ENCODE measurements around the gene SUGP1.
"Not testable (repeated sequence)": the region's sequence is repeated elsewhere in the genome, so short reads cannot be mapped to it uniquely, and the experiment has no call there.

The SUGP1 gene

DNA sequence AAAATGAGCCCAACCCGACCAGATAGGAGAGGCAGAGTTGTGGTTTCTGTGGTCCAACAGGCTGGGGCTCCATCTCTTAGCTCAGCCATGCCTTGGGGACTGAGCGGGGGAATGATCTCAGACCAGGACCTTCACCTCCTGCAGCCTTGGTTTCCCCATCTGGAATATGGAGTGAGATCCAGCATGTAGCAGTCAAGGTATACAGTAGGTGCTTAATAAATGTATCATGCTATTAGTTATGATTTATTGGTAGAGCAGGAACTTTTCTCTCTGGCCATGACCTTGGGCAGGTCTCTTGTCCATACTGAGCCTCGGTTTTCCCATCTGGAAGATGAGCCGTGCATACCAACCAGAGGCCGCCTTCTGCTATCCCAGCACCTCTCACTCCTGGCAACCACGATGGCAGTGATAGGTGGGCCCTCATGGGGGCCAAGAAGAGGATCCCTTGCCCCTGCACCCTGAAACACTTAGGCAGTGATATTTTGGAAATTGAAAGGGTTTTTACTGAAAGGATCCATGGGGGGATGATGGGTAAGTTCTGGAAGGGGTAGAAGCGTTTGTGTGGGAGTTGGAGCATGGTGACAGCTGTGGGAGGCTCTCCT lies 56.3 kb downstream of the SUGP1 start:
- no peak for DNase-seq (ENCODE audit: low spot score)

GRCh38 chr19:19262190-19263057 lies 57.9 kb downstream of the SUGP1 start:
- peak; percentile 81 for DNase-seq (ENCODE audit: low spot score)

DNA sequence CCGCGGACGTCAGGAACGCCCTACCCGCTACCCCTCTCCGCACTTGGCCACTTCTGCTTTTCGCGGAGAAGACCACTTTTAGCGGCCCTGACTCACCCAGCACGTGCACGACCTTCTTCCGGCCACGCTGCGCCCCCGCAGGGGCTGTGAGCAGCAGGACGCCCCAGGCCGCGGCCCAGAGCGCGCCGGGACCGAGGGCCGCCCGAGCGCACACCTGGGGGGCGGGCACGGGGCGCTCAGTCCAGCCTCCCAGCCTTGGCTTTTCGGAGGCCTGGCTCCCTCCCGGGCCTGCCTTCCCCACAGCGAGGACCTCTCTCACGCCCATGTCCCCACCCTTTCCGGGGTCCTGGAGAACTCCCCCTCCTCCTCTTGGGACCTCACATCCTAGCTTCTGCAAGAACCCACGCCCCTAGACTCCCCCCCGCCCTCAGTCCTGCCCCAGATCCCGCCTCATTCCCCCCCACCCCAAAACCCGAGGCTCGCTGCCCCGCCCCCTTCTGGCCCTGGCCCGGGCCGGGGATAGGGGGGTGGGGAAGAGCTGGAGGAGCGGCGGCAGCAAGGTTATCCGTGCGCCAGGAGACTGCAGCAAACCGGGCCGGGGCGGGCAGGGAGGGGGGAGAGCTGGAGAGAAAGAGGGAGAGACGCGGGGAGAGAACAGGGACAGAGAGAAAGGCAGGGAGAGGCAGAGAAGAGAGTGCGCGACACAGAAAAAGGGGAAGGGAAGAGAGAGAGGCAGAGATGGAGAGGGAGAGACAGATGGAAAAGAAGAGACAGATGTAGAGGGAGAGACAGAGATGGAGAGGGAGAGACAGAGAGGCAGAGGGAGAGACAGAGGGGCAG lies 58.7 kb downstream of the SUGP1 start:
- DNase-seq (ENCODE audit: low spot score): peak; percentile 87

GRCh38 chr19:19260417-19261214 lies 59.7 kb downstream of the SUGP1 start:
- DNase-seq (ENCODE audit: low spot score): no peak

DNA sequence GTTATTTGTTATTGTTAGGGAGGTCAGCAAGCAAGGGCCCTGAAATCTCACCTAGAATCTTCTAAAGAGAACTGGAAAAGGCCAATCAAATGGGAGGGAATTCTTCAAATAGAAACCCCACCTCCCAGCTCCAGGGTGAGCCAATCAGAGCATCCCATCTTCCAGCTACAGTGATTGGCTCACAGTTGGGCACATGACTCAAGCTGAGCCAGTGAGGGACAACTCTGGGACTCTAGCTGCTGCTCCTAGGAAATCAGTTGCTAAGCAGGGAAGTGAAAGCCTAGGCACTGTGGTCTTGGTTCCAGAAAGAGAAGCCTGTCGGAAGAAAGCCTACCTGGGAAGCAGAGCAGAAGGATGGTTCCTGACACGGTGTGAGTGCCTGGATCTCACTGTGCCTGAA lies 60.6 kb downstream of the SUGP1 start:
- peak; percentile 83 for DNase-seq (ENCODE audit: low spot score)

DNA sequence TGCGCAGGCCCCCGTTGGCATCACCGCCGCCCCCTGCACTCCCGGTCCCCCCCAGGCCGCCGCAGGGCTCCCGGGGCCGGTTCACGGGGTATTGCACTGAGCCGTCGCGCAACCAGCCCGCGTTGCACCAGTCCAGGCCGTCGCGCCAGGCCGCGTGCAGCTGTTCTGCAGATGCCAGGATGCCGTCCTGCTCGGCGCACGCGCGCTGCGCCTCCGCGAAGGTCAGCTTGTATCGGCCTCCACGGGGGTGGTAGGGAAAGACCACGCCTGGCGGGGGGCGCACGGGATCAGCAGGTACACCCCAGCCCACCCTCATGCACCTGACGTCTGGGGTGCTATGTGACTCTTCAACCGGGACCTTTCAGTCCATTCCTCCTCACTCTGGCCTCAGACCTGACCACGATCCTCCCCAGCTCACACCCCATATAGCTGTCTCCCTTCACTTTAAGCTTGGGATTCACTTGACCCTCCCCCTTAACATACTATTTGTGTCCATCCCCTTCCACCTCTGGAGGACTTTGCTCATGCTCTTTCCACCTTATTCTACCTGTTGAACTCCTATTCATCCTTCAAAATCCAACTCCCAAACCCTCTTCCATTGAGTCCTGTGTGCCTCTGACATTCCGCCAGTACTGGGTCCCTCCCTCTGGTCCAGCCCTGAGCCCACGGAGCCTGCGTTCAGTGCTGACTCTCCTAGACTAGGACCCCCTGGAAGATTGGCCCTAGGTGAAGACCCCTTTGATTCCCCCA lies 61.5 kb downstream of the SUGP1 start:
- no peak for DNase-seq (ENCODE audit: low spot score)

- DNase-seq (ENCODE audit: low spot score): no peak
Measured at GRCh38 chr19:19257836-19258588, 62.3 kb downstream of the SUGP1 start.

- peak; percentile 21 for DNase-seq (ENCODE audit: low spot score)
Measured at GRCh38 chr19:19257137-19257536, 63.2 kb downstream of the SUGP1 start.

DNA sequence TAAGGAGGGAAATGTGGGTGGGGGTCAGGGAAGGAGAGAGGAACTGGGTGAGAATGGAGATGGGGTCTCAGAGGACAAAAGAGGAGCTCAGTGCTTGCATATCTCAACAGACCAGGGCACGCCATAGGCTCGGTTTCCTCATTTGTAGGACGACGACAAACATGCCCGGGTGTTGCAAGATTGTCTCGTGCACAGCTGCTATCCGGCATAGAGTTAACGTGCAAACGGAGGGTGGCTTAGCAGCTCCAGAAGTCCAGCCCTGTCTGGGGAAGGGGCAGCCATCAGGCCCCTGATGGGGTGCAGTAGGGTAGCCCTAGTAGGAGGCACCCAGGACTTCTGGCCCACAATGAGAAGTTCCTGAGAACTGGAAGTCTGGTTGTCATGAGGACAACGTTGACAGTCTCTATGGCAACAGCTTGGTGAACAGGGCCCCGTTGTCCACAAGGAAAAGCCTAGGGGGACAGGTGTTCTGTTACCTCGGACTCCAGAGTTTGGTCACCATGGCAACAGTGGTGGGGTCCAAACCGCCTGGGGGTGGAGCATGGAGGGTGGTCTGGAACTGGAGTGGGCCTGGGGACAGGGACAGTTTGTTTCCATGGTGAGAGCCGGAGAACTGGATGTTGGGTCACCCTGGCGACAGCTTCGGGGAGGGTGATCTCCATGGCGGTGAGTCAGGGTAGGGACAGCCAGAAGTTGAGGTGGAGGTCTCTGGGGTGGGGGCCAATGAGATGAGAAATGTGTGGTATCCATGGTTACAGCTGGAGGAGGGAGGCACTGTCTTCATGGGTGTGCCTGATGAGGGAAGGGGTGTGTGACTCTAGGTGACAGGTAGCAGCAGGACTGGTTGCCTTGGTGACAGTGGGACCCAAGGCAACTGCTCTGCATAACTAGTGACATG lies 64.0 kb downstream of the SUGP1 start:
- peak; percentile 29 for DNase-seq (ENCODE audit: low spot score)

GRCh38 chr19:19253409-19253808 lies 66.9 kb downstream of the SUGP1 start:
- DNase-seq (ENCODE audit: low spot score): not testable (repeated sequence)

GRCh38 chr19:19250196-19250801 lies 70.0 kb downstream of the SUGP1 start:
- no peak for DNase-seq (ENCODE audit: low spot score)

DNA sequence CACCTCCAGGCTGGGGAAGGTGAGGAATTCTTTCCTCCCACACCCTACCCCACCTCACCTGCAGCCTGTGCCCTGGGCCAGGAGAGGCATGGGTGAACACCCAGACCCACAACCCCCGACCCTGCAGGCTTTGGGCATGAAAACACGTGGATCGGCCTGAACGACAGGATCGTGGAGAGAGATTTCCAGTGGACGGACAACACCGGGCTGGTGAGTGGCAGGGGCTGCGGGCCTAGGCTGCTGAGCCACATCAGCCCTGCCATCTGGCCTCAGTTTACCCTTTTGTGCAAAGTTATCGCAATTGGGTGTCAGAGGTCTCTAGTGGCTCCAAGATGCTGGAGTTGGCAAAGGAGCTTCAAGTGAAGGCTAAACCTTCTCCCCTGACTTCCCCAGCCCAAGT lies 79.8 kb downstream of the SUGP1 start:
- no peak for DNase-seq (ENCODE audit: low spot score)

DNA sequence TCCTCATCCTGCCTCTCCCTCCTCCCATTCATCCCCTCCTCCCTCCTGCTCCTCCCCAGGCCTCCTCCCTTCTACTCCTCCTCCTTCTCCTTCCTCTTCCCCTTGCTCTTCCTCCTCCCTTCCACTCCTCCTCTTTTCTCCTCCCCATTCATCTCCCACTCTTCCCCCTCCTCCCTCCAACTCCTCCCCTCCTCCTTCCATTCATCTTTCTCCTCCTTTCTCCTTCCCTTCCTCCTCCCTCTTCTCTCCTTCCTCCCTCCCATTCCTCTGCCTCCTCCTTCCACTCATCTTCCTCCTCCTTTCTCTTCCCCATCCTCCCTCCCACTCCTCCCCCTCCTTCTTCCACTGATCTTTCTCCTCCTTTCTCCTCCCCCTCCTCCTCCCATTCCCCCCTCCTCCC lies 80.6 kb downstream of the SUGP1 start:
- no peak for DNase-seq (ENCODE audit: low spot score)

GRCh38 chr19:19238126-19238894 lies 82.0 kb downstream of the SUGP1 start:
- peak; percentile 2 for DNase-seq (ENCODE audit: low spot score)

DNA sequence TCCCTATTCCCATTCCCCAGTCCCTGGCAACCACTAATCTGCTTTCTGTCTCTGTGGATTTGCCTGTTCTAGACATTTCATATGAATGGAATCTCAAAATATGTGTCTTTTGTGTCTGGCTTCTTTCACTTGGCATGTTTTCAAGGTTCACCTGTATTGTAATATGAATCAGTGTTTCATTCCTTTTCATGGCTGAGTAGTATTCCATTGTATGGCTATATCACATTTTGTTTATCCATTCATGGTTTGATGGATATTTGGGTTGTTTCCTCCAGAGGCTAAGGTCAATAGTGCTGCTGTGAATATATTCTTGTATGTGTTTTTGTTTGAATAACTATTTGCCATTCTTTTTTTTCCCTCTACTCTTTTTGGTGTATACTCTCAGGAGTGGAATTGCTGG lies 84.1 kb downstream of the SUGP1 start:
- DNase-seq (ENCODE audit: low spot score): no peak

- DNase-seq (ENCODE audit: low spot score): no peak
Measured at GRCh38 chr19:19234220-19234816, 86.0 kb downstream of the SUGP1 start.

- DNase-seq (ENCODE audit: low spot score): no peak
Measured at GRCh38 chr19:19232261-19232721, 88.0 kb downstream of the SUGP1 start.

DNA sequence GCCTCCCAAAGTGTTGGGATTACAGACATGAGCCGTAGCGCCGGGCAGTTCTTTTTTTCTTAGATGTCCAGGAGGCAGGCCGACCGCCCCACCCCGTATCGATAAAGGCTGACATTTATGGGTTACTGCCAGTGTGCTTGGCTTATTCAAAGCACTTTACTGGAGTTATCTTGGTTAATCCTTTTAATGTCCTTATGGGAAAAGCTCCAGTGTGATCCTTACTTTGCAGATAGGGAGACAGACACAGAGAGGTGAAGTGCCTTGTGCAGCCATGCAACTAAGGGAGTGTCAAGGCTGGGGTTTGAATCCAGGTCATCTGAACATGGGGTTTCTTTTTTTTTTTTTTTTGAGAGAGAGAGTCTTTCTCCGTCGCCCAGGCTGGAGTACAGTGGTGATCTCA lies 89.3 kb downstream of the SUGP1 start:
- no peak for DNase-seq (ENCODE audit: low spot score)

Measured in iPS-NIHi11 (cell line).